ENCODE measurements around the gene NCAPD3.

The NCAPD3 gene

GRCh38 chr11:134158023-134158422 lies 65.7 kb downstream of the NCAPD3 start:
- DNase-seq (ENCODE audit: low read depth in 2 of 2): no peak

- DNase-seq (ENCODE audit: low read depth in 2 of 2): no peak
Observed at GRCh38 chr11:134157451-134157850, 66.3 kb downstream of the NCAPD3 start.

DNA sequence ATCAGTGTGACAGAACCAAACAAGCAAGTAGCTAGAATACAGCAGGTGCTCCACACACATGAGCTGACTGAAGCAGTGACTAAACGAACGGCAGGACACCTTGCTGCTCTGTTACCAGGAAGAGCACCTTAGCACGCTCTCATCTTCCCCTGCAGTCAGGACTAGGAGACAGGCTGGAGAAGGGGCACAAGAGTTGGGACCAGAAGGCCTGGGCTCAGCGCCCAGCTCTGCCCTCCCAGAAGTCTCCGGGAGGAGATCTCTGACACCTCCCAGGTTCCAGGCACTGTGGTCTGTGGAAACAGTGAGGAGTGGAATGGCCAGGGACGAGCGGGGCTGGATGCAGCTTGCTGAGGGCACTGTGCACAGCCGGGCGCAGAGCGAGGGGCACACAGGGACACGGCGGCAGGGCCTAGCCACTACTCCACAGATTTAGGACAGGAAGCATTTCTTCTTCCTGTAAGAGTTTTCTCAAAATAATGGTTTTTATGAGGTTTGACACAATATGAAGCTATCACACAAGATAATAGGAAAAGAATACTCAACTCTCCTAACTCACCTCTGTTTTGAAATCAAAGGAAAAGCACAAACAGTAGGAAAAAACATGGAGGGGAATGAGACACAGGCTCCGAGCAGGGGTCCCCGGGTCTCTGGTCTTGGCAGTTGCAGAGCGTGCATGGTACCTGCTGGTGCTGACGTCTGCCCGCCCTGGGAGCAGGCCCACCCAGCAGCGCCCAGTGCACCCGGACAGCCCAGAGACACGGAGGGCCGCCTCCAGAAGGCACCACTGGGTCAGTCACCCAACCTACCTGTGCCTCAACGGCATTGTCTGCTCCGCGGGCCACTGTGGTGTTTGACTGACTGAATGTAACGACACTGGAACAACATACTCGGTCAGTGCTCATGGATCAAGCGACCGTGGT lies 67.6 kb downstream of the NCAPD3 start:
- DNase-seq (ENCODE audit: low read depth in 2 of 2): no peak

- no peak for DNase-seq (ENCODE audit: low read depth in 2 of 2)
Observed at GRCh38 chr11:134155456-134155855, 68.3 kb downstream of the NCAPD3 start.

DNA sequence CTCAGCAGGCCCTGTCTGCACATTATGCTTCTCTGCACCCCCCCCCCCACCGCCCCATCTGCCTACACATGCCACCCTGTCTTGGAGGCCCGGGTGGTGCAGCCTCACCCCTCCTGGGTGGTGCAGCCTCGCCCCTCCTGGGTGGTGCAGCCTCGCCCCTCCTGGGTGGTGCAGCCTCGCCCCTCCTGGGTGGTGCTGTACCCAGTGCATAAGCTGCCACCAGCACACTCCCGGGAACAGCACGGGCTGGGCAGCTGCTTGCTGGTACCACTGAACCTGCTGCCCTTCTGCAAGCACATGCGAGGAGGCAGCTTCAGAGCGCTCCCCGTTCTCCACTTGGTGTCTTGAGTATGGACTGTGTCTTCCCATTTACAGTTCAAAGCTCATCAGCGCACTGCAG lies 69.3 kb downstream of the NCAPD3 start:
- no peak for DNase-seq (ENCODE audit: low read depth in 2 of 2)

DNA sequence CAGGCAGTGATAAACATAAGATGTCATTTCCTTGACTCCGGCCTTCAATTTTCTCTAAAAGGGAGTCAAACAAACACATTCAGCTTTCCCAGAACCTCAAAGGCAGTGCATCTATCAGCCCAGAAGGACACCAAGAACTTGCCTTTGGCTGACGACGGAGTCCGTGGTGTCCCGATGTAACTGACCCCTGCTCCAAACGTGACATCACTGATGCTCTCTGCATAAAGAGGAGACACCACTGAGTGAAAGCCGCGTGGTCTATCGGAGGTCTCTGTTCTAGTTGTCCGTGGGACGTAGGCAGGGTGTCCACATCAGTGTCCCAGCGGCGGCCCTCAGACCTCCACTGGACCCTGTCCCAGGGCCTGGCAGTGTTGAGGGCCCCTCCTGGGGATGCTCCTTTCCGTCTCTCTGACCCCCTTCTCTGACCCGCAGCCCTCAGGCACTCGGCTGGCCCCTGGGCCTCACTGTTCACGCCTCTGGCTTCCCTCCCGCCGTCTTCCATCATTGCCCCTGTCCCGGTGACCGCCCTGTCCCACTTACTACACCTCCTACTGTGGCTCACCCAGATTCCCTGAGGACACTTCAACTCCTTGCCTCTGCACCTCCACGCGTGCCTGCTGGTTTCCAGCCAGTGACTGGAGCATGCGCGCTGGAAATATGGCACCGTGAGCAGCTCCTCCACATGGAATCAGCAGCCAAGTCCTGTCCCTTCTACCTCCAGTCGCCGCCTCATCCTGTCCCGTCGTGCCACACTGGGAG lies 70.4 kb downstream of the NCAPD3 start:
- no peak for DNase-seq (ENCODE audit: low read depth in 2 of 2)

- DNase-seq (ENCODE audit: low read depth in 2 of 2): no peak
Observed at GRCh38 chr11:134152696-134153095, 71.1 kb downstream of the NCAPD3 start.

DNA sequence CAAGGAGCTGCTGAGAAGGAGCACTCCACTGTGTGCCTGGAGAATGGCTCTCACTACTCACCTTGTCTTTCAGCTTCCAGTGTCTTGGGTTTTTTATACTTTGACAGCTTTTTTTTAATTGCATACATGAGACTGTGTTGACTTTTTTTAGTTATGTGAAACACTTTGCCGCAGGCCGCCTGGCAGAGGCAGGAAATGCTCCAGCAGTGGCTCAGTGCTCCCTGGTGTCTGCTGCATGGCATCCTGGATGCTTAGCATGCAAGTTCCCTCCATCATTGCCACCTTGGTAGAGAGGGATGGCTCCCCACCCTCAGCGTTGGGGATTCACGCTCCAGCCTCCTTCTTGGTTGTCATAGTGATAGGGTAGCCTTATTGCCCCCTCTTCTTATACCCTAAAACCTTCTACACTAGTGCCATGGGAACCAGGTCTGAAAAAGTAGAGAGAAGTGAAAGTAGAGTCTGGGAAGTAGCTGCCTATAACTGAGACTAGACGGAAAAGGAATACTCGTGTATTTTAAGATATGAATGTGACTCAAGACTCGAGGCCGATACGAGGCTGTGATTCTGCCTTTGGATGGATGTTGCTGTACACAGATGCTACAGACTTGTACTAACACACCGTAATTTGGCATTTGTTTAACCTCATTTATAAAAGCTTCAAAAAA lies 72.6 kb downstream of the NCAPD3 start:
- no peak for DNase-seq (ENCODE audit: low read depth in 2 of 2)

- no peak for DNase-seq (ENCODE audit: low read depth in 2 of 2)
Observed at GRCh38 chr11:134150195-134150903, 73.4 kb downstream of the NCAPD3 start.

- no peak for DNase-seq (ENCODE audit: low read depth in 2 of 2)
Observed at GRCh38 chr11:134149371-134149770, 74.4 kb downstream of the NCAPD3 start.

- DNase-seq (ENCODE audit: low read depth in 2 of 2): no peak
Observed at GRCh38 chr11:134146598-134146997, 77.2 kb downstream of the NCAPD3 start.

DNA sequence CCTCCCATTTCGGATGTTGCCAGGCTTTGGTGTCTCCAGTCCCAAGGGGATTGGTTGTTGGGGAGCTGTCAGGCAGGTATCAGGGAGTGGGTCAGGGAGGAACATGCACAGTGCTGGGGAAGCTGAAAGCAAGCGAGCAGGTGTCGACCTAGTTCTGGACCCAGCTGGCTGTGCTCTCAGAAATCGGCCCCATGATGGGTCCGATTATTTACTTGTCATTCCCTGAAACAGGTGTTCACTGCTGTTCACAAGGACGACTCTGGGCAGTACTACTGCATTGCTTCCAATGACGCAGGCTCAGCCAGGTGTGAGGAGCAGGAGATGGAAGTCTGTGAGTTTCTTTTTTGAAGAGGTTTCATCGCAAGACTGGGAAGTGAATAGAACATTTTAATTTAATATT lies 78.1 kb downstream of the NCAPD3 start:
- DNase-seq (ENCODE audit: low read depth in 2 of 2): no peak

DNA sequence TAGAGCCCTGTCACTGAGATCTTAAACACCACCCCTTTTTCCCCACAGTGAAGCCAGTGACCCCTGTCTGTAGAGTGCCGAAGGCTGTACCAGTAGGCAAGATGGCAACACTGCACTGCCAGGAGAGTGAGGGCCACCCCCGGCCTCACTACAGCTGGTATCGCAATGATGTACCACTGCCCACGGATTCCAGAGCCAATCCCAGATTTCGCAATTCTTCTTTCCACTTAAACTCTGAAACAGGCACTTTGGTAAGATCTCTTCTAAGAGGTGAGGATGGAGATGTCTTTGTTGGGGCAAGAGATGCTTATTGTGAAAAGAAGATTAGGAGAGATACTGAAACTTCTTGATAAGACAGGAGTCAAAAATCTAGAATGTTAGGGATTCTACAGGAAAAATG lies 79.0 kb downstream of the NCAPD3 start:
- DNase-seq (ENCODE audit: low read depth in 2 of 2): no peak

DNA sequence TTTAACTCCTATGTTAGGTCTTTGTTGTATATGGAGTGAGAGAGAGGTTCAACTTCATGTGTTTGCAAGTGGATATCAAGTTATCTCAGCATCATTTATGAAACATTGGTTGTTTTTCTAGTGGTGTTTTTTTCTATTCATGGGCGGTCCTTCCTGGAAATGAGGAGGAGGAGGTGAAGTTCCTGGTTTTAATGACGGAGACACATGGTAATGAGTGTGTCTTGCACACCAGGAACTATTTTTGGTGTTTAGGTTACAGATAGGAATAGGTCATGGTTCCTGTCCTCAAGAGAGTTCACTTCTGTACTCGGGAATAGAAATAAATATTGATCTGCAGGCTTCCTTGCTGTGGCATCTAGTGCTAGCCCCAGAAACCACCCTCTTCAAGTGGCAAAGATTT lies 80.0 kb downstream of the NCAPD3 start:
- no peak for DNase-seq (ENCODE audit: low read depth in 2 of 2)

DNA sequence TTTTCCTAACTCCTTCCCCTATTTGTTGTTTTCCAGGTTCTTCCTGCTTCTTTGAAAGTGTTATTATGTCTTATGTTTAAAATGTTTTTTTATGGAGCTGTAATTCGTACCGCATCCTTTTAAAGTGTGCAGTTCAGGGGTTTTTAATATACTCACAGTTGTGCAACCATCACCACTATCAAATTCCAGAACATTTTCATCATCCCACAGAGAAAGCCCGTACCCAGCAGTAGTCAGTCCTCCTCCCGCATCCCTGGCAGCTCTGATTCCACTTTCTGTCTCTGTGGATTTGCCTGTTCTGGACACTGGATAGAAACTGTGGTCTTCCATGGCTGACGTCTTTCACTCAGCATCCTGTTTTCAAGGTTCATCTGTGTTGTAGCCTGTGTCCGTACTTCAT lies 81.2 kb downstream of the NCAPD3 start:
- DNase-seq (ENCODE audit: low read depth in 2 of 2): no peak

GRCh38 chr11:134140961-134141490 lies 82.7 kb downstream of the NCAPD3 start:
- DNase-seq (ENCODE audit: low read depth in 2 of 2): no peak

GRCh38 chr11:134139873-134140331 lies 83.9 kb downstream of the NCAPD3 start:
- peak in 1 of 2 donors; percentile 13 for DNase-seq (ENCODE audit: low read depth in 2 of 2)

- DNase-seq (ENCODE audit: low read depth in 2 of 2): no peak
Observed at GRCh38 chr11:134139303-134139872, 84.4 kb downstream of the NCAPD3 start.

DNA sequence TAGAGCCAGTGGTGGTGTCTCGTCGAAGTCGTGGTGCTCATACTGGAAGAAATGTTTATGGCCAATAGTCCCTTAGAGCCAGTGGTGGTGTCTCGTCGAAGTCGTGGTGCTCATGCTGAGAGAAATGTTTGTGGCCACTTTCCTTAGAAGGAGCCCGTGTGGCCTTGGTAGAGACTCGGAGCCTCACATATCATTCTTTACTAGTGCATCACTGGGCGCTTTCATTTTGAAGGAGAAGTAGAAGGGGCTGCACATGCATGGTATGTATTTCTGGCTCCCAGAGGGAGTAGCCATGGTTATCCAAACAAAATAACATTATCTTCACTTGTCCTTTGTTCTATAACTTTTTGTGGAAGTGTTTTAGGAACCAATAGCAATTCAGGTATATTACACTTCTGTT lies 85.4 kb downstream of the NCAPD3 start:
- DNase-seq (ENCODE audit: low read depth in 2 of 2): no peak

GRCh38 chr11:134134167-134134566 lies 89.6 kb downstream of the NCAPD3 start:
- no peak for DNase-seq (ENCODE audit: low read depth in 2 of 2)

- no peak for DNase-seq (ENCODE audit: low read depth in 2 of 2)
Observed at GRCh38 chr11:134132808-134133207, 91.0 kb downstream of the NCAPD3 start.

Measured in stimulated activated CD8-positive, alpha-beta memory T cell treated with anti-CD3 and anti-CD28 coated beads, Interleukin-2, amount 100 ng/mL, for 48 hours (primary cell).